ENCODE measurements around the gene TNFRSF18. TPM values are rescaled to one million over a fixed set of nuclear protein-coding genes. Genes with fewer than 3 reads are reported as not detected.

Gene TNFRSF18
- total RNA-seq, 2 donors from 2014 or later = 0.95 to 1.7 TPM

GRCh38 chr1:1169429-1170214, 36.8 kb downstream of the TNFRSF18 start:
- Histone ChIP-seq H3K4me3 (ENCODE audit: low read length) (no peak overlapping the region), H3K27ac (ENCODE audit: low read depth, low read length) (no peak overlapping the region), H3K9me3 (ENCODE audit: control insufficient read depth, low read length) (no peaks in the 10 kb centered on the region), H3K36me3 (ENCODE audit: control insufficient read depth, insufficient read depth, low read length) (no peaks in the 10 kb centered on the region), H3K27me3 (ENCODE audit: control insufficient read depth, insufficient read depth, low read length, poor library complexity, severe bottlenecking) (no peaks in the 10 kb centered on the region), H3K9ac (ENCODE audit: extremely low read depth, low read length, poor library complexity, severe bottlenecking) (no peak overlapping the region), H3K4me1 (ENCODE audit: control insufficient read depth, insufficient read depth, low read length) (no peaks in the 10 kb centered on the region)
- Mint-ChIP-seq H3K4me3 (no peak overlapping the region), H3K4me1 (no peaks in the 10 kb centered on the region), H3K27me3 (ENCODE audit: insufficient read depth) (peaks cover 4% of the 10 kb centered on the region), H3K9me3 (no peaks in the 10 kb centered on the region), H3K27ac (no peak overlapping the region), H3K36me3 (ENCODE audit: low read depth) (peaks cover 2% of the 10 kb centered on the region)
- 84 to 88% methylated on average over 20 to 32 of the region's 32 CpGs for WGBS, 2 experiments (ENCODE audit: insufficient coverage in 1 of 2, insufficient read length in 1 of 2)
- DNase-seq = peak; percentile 45
- no peak for TF ChIP-seq CTCF (conservative IDR thresholded peaks at IDR 0.05)

- Histone ChIP-seq H3K9ac (ENCODE audit: extremely low read depth, low read length, poor library complexity, severe bottlenecking) (no peak overlapping the region), H3K27me3 (ENCODE audit: control insufficient read depth, insufficient read depth, low read length, poor library complexity, severe bottlenecking) (no peaks in the 10 kb centered on the region), H3K4me3 (ENCODE audit: low read length) (no peak overlapping the region), H3K9me3 (ENCODE audit: control insufficient read depth, low read length) (no peaks in the 10 kb centered on the region), H3K27ac (ENCODE audit: low read depth, low read length) (no peak overlapping the region), H3K36me3 (ENCODE audit: control insufficient read depth, insufficient read depth, low read length) (no peaks in the 10 kb centered on the region), H3K4me1 (ENCODE audit: control insufficient read depth, insufficient read depth, low read length) (no peaks in the 10 kb centered on the region)
- WGBS, 2 experiments (ENCODE audit: insufficient coverage in 1 of 2, insufficient read length in 1 of 2) = 92 to 94% methylated on average over 18 to 37 of the region's 37 CpGs
- TF ChIP-seq CTCF (conservative IDR thresholded peaks at IDR 0.05) = no peak
- no peaks in the 10 kb centered on the region for H3K36me3 Mint-ChIP-seq (ENCODE audit: low read depth)
- H3K4me3 Mint-ChIP-seq = no peak overlapping the region
- H3K27ac Mint-ChIP-seq = no peak overlapping the region
- no peaks in the 10 kb centered on the region for H3K9me3 Mint-ChIP-seq
- peaks cover 5% of the 10 kb centered on the region for H3K4me1 Mint-ChIP-seq
- DNase-seq = peak; percentile 46
- peaks cover 7% of the 10 kb centered on the region for H3K27me3 Mint-ChIP-seq (ENCODE audit: insufficient read depth)
Observed at GRCh38 chr1:1168451-1169411, 37.7 kb downstream of the TNFRSF18 start.

GRCh38 chr1:1167841-1168450, 38.4 kb downstream of the TNFRSF18 start:
- Mint-ChIP-seq H3K4me1 (peaks cover 7% of the 10 kb centered on the region), H3K36me3 (ENCODE audit: low read depth) (no peaks in the 10 kb centered on the region), H3K9me3 (no peaks in the 10 kb centered on the region), H3K27ac (no peak overlapping the region), H3K4me3 (no peak overlapping the region), H3K27me3 (ENCODE audit: insufficient read depth) (peaks cover 7% of the 10 kb centered on the region)
- no peak overlapping the region for H3K9ac ChIP-seq (ENCODE audit: extremely low read depth, low read length, poor library complexity, severe bottlenecking)
- H3K9me3 ChIP-seq (ENCODE audit: control insufficient read depth, low read length) = no peaks in the 10 kb centered on the region
- no peak for TF ChIP-seq CTCF (conservative IDR thresholded peaks at IDR 0.05)
- no peak for DNase-seq
- H3K27me3 ChIP-seq (ENCODE audit: control insufficient read depth, insufficient read depth, low read length, poor library complexity, severe bottlenecking) = no peaks in the 10 kb centered on the region
- 91% methylated on average over 15 to 35 of the region's 36 CpGs for WGBS, 2 experiments (ENCODE audit: insufficient coverage in 1 of 2, insufficient read length in 1 of 2)
- no peaks in the 10 kb centered on the region for H3K36me3 ChIP-seq (ENCODE audit: control insufficient read depth, insufficient read depth, low read length)
- no peak overlapping the region for H3K27ac ChIP-seq (ENCODE audit: low read depth, low read length)
- no peak overlapping the region for H3K4me3 ChIP-seq (ENCODE audit: low read length)
- H3K4me1 ChIP-seq (ENCODE audit: control insufficient read depth, insufficient read depth, low read length) = no peaks in the 10 kb centered on the region
